Large intestine (tissue), 3 donors: ENCODE data around the gene MKLN1. TPM values are rescaled to one million over a fixed set of nuclear protein-coding genes. Genes with fewer than 3 reads are reported as not detected.

Experiments used
- DNase-seq, 2 donors: peaks; one replicate each; pipeline versions ENCODE4 v3.0.0 to v3.0.0-alpha.2; 2013
- H3K27ac ChIP-seq: one replicate; pipeline ENCODE4 v1.5.1; 2013; ENCODE audit warnings: low read length
- H3K27me3 ChIP-seq: 2 replicates; pipeline ENCODE4 v1.6.1; 2013; ENCODE audit warnings: low read length; ENCODE audit not compliant: control insufficient read depth, insufficient read depth
- H3K36me3 ChIP-seq: 2 replicates; pipeline ENCODE4 v1.6.1; 2013; ENCODE audit warnings: low read length; ENCODE audit not compliant: control insufficient read depth, insufficient read depth
- H3K4me1 ChIP-seq: one replicate; pipeline ENCODE4 v1.6.1; 2013; ENCODE audit warnings: low read length; ENCODE audit not compliant: control insufficient read depth, insufficient read depth
- H3K4me3 ChIP-seq: one replicate; pipeline ENCODE4 v1.5.1; 2013; ENCODE audit warnings: low read length
- H3K9me3 ChIP-seq: one replicate; pipeline ENCODE4 v1.6.1; 2013; ENCODE audit warnings: mild to moderate bottlenecking, low read depth, low read length, moderate library complexity; ENCODE audit not compliant: control insufficient read depth
- WGBS: methylation state at CpG from one replicate; pipeline ENCODE4 v1.1.5; 2013; ENCODE audit warnings: low lambda C conversion rate; ENCODE audit not compliant: insufficient coverage; 5-methylcytosine and 5-hydroxymethylcytosine counted together
- polyA plus RNA-seq: library from polyadenylated mRNA; unstranded; fragments of 120-200 nt; gene quantifications from one replicate; pipeline ENCODE4 v1.2.1, GENCODE V29; 2013

Gene MKLN1
- polyA plus RNA-seq, 1 donor, result 31.3 TPM

DNA sequence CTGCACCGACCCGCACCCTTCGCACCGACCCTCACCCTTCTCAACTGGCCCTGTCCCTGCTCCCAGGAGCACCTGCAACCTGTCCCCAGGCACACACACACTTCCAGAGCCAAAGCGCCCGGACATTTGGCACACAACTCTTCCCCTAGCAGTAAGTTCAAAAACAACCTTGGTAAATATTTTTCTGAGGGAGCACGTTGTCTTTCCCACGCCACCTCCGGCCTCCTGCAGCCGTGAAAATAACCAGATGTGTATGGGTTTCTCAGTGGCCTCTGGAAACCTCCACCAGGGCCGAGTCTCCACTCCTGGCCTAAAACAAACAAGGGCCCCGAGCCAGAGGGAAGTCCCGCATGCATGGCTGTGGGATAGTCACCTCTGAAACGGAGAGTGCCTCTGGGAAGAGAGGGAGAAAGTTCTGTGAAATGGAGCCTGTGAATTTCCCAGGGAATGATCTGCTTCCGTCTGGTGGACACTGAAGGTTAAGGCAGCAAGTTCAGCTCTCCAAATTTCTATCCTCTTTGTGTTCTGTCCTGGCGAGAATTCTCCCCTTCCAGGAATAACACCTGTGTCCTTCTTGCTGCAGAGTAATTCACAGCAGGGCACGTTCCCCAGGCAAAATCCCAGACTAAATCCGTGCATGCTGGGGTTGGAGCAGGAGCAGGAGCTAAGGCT is 213.0 kb downstream of the MKLN1 start:
- no CpG with 5 or more reads among the region's 18 CpGs for WGBS
- H3K27me3 ChIP-seq, result no peaks in the 10 kb centered on the region
- no peak overlapping the region for H3K4me3 ChIP-seq
- no peak for DNase-seq
- H3K27ac ChIP-seq, result no peak overlapping the region
- H3K4me1 ChIP-seq, result peaks cover 3% of the 10 kb centered on the region
- no peaks in the 10 kb centered on the region for H3K9me3 ChIP-seq
- H3K36me3 ChIP-seq, result no peaks in the 10 kb centered on the region

DNA sequence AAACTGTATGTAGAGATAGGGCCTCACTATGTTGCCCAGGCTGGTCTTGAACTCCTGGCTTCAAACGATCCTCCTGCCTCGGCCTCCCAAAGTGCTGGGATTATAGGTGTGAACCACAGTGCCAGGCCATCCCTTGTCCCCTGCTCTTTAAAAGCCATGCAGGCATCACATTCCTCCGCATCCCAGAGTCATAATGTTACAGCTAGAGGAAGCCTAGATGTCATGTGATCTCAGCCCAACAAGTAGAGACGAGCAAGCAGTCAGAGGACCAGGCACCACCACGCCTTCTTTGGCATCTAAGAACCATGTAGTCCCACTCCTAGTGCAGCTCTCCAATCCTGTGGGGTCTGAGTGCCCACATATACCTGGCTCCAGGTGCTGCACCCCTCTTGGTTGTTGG is 215.6 kb downstream of the MKLN1 start:
- Histone ChIP-seq H3K27me3 (no peaks in the 10 kb centered on the region), H3K27ac (no peak overlapping the region), H3K4me1 (peaks cover 3% of the 10 kb centered on the region), H3K4me3 (no peak overlapping the region), H3K9me3 (no peaks in the 10 kb centered on the region), H3K36me3 (no peaks in the 10 kb centered on the region)
- WGBS, result no CpG with 5 or more reads among the region's 5 CpGs
- DNase-seq, result no peak

DNA sequence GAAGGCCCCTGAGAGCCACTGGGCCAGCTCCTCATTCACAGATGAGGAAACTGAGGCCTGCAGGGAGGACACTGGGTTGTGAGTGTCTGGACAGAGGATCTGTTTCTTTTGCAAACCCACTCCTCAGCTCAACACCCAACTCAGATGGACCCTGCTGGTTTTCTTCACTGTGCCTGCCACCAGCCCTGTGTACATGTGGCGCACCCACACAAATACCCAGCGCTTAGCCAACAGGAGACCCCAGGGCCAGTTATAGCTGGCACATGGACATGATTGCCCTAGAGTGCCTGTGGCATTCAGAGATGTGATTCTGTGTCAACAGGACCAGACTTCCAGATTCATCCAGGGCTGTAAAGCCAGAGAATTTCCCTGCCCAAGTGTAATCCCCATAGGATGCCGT is 216.3 kb downstream of the MKLN1 start:
- WGBS, result no CpG with 5 or more reads among the region's 3 CpGs
- Histone ChIP-seq H3K9me3 (no peaks in the 10 kb centered on the region), H3K36me3 (no peaks in the 10 kb centered on the region), H3K4me3 (no peak overlapping the region), H3K27me3 (no peaks in the 10 kb centered on the region), H3K27ac (no peak overlapping the region), H3K4me1 (peaks cover 3% of the 10 kb centered on the region)
- no peak for DNase-seq

DNA sequence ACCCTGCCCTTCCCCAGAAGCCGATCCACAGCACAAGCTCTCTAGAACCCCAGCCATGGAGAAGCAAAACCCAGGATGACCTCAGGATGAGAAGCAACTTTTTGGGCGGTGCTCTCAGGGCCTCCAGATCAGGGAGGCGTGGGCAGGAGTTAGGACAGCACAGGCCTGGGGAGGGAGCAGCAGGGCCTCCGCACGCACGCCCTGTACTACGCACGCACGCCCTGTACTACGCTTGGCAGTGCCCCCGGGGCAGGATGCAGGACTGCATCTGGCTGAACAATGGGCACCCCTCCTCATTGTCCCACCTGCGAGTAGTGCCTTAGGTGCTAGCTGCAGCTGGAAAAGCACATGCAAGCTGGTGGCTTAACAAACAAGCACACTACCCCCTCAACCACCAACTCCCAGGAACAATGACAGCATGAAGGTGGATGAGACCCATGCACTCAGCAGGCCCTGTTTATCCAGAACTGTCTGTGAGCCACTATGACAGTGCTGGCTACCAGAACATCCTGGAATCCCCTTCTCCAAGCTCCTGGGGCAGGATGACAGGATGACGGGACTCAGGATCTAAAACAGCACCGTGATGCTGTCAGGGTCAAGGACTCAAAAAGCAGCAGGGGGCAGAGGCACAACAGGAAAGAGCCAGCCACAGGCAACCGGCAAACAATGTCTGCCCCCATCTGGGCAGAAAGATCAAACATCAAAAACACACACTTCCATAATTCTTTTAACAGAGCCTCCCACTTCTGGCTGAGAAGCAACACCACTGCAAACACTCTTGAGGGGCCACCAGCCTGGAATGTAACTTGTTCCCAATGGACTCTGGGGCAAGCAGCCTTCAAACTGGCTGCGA is 217.0 kb downstream of the MKLN1 start:
- no peak for DNase-seq
- peaks cover 3% of the 10 kb centered on the region for H3K4me1 ChIP-seq
- H3K27ac ChIP-seq, result no peak overlapping the region
- no peaks in the 10 kb centered on the region for H3K36me3 ChIP-seq
- H3K4me3 ChIP-seq, result no peak overlapping the region
- WGBS, result no CpG with 5 or more reads among the region's 16 CpGs
- no peaks in the 10 kb centered on the region for H3K27me3 ChIP-seq
- H3K9me3 ChIP-seq, result no peaks in the 10 kb centered on the region

DNA sequence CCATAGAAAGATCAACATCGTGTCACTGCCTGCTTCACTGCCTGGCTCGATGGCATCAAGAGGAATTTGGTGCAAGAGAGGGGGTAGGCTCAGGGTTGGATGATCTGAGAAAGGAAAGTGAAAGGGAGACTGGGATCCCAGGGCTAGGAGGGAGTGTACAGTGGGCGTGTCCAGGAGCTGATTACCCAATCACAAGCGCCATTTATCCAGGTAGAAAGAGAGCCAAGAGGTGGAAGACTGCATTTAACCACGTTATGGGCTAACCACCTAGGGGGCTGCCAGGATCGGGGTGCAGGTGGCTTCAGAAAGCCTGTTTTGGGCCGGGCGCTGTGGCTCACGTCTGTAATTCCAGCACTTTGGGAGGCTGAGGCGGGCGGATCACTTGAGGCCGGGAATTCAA is 218.4 kb downstream of the MKLN1 start:
- Histone ChIP-seq H3K9me3 (no peaks in the 10 kb centered on the region), H3K27ac (no peak overlapping the region), H3K36me3 (no peaks in the 10 kb centered on the region), H3K4me3 (no peak overlapping the region), H3K4me1 (peaks cover 3% of the 10 kb centered on the region), H3K27me3 (no peaks in the 10 kb centered on the region)
- WGBS, result no CpG with 5 or more reads among the region's 12 CpGs
- DNase-seq, result peak; percentile 36 to 68

Other genes with a start within 250 kb of the MKLN1 start
- gene PODXL, start 228.8 kb downstream of the MKLN1 start, polyA plus RNA-seq, result 26.9 TPM